HEK293 (cell line): ENCODE measurements around the gene PLCD4.

Experiments
- CTCF ChIP-seq: fragments of 450-650 bp; formaldehyde crosslinking; IDR thresholded peaks from 2 replicates; pipeline ENCODE4 v1.5.1; 2016; ENCODE audit warnings: missing biosample characterization, missing genetic modification characterization
- KLF9 ChIP-seq: fragments of 450-650 bp; formaldehyde crosslinking; IDR thresholded peaks from 2 replicates; pipeline ENCODE4 v1.5.1; 2016; ENCODE audit warnings: missing biosample characterization, missing genetic modification characterization, low read depth
- TCF7L2 ChIP-seq: IDR thresholded peaks from 2 replicates; pipeline ENCODE4 v1.6.1; 2011; ENCODE audit warnings: low read depth, mild to moderate bottlenecking, inconsistent platforms, low read length, moderate library complexity, borderline replicate concordance
- ZNF324 ChIP-seq: fragments of 450-650 bp; formaldehyde crosslinking; IDR thresholded peaks from 2 replicates; pipeline ENCODE4 v1.5.1; 2016; ENCODE audit warnings: missing biosample characterization, missing genetic modification characterization
- ZNF747 ChIP-seq: fragments of 450-650 bp; formaldehyde crosslinking; IDR thresholded peaks from 2 replicates; pipeline ENCODE4 v1.5.1; 2016; ENCODE audit warnings: missing biosample characterization, missing genetic modification characterization
- TF ChIP-seq, protein P1 (sequence below): fragments of 450-650 bp; formaldehyde crosslinking; IDR thresholded peaks from 2 replicates; pipeline ENCODE4 v1.5.1; 2017; ENCODE audit warnings: missing biosample characterization, missing genetic modification characterization

DNA sequence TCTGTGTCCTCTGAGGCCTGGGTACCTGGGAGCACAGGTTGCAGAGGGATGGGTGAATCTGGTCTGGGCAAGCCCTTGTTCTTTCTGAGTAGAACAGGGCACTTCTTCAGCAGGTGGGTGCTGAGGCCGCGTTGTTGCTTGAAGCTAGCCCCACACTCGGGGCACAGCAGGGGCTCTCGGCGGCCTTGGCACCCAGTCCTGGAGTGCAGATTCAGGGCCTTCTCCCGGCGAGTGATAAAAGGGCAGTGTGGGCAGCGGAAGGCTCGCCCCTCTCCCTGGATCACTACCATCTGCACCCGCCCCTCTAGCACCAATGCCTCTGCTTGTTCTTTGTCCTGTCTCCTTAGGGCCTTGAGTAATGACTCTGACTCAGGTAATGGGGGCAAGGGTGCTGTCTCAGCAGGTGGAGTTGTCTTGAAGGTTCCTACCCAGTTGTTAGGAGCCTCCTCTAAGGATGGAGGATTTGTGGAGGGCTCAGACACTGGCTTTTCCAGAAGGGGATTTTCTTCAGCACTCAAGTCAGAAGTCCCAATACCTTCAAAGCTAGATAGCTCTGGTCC is 36.1 kb downstream of the PLCD4 start:
- no peak for TF ChIP-seq CTCF (tag by site-specific recombination)
- TF ChIP-seq ZNF747 (tag by site-specific recombination), result no peak
- no peak for TF ChIP-seq ZNF324 (tag by site-specific recombination)
- TF ChIP-seq, protein P1, sequence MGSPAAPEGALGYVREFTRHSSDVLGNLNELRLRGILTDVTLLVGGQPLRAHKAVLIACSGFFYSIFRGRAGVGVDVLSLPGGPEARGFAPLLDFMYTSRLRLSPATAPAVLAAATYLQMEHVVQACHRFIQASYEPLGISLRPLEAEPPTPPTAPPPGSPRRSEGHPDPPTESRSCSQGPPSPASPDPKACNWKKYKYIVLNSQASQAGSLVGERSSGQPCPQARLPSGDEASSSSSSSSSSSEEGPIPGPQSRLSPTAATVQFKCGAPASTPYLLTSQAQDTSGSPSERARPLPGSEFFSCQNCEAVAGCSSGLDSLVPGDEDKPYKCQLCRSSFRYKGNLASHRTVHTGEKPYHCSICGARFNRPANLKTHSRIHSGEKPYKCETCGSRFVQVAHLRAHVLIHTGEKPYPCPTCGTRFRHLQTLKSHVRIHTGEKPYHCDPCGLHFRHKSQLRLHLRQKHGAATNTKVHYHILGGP, result no peak
- TF ChIP-seq TCF7L2, result no peak
- no peak for TF ChIP-seq KLF9
